Endothelial cell of umbilical vein (primary cell): ENCODE results near the gene KIFC3.

ENCODE experiments used
- EZH2 ChIP-seq: IDR thresholded peaks from 2 replicates; pipeline ENCODE4 v1.6.1; 2012; ENCODE audit warnings: borderline replicate concordance, low read depth, mild to moderate bottlenecking, moderate library complexity, low read length, inconsistent platforms; ENCODE audit not compliant: severe bottlenecking
- FOS ChIP-seq: IDR thresholded peaks from 2 replicates; pipeline ENCODE4 v1.6.1; 2011; ENCODE audit warnings: mild to moderate bottlenecking, low read length, moderate library complexity, borderline replicate concordance; ENCODE audit not compliant: insufficient read depth
- POLR2A ChIP-seq: IDR thresholded peaks from 2 replicates; pipeline ENCODE4 v1.6.1; 2012; ENCODE audit warnings: low read depth, mild to moderate bottlenecking, control low read depth, low read length
- TF ChIP-seq, protein P1 (sequence below): IDR thresholded peaks from 2 replicates; pipeline ENCODE4 v1.6.1; 2011; ENCODE audit not compliant: insufficient read depth, insufficient read length
- TF ChIP-seq, protein P2 (sequence below), 2 donors: IDR thresholded peaks; 1 replicate in 1 of 2; 2 replicates in 1 of 2; pipeline ENCODE4 v1.5.1; 2011; ENCODE audit warnings: low read length in 2 of 2, mild to moderate bottlenecking in 2 of 2, moderate library complexity in 2 of 2, control low read depth in 1 of 2, inconsistent platforms in 1 of 2, low read depth in 1 of 2; ENCODE audit not compliant: insufficient read depth in 1 of 2; ENCODE audit errors: extremely low read depth in 1 of 2

DNA sequence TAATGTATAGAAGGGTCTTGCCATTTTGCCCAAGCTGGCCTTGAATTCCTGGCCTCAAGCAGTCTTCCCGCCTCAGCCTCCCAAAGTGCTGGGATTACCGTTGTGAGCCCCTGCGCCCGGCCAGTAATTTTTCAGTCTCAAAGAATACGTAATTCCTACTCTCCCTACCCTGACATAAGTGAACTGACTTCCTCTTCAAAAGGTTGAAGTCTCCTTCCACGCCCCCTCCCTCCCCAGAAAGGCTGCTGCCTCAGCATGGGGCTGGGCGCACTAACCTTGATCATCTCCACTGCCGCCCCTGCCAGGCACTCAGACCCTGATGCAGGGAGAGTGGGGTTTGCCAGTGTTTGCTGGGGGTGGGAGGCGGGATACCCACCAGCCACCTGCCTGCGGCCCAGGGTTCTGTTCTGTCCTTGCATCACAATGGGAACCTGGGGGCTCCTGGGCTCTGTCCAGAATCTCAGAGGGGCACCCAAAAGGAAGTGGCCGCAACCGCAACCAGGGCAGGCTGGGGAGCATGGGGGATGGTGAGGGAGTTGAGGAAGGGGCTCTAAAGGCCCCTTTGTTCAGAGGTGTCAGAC, 27.5 kb downstream of the KIFC3 start:
- TF ChIP-seq, protein P1, sequence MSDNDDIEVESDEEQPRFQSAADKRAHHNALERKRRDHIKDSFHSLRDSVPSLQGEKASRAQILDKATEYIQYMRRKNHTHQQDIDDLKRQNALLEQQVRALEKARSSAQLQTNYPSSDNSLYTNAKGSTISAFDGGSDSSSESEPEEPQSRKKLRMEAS = no peak
- TF ChIP-seq POLR2A = no peak
- TF ChIP-seq, protein P2, sequence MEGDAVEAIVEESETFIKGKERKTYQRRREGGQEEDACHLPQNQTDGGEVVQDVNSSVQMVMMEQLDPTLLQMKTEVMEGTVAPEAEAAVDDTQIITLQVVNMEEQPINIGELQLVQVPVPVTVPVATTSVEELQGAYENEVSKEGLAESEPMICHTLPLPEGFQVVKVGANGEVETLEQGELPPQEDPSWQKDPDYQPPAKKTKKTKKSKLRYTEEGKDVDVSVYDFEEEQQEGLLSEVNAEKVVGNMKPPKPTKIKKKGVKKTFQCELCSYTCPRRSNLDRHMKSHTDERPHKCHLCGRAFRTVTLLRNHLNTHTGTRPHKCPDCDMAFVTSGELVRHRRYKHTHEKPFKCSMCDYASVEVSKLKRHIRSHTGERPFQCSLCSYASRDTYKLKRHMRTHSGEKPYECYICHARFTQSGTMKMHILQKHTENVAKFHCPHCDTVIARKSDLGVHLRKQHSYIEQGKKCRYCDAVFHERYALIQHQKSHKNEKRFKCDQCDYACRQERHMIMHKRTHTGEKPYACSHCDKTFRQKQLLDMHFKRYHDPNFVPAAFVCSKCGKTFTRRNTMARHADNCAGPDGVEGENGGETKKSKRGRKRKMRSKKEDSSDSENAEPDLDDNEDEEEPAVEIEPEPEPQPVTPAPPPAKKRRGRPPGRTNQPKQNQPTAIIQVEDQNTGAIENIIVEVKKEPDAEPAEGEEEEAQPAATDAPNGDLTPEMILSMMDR (IDR thresholded peaks at IDR 0.05; ENCODE audit: extremely low read depth in 1 of 2, insufficient read depth in 1 of 2, low read depth in 1 of 2, low read length in 2 of 2) = no peak
- TF ChIP-seq EZH2 = no peak
- TF ChIP-seq FOS = no peak
